ENCODE measurements around the gene SURF4. TPM values are rescaled to one million over a fixed set of nuclear protein-coding genes. Genes with fewer than 3 reads are reported as not detected.
"Not testable (repeated sequence)": the region's sequence is repeated elsewhere in the genome, so short reads cannot be mapped to it uniquely, and the experiment has no call there.

SURF4 gene
- total RNA-seq, 1 donor from 2014 or later, result 57.0 TPM

DNA sequence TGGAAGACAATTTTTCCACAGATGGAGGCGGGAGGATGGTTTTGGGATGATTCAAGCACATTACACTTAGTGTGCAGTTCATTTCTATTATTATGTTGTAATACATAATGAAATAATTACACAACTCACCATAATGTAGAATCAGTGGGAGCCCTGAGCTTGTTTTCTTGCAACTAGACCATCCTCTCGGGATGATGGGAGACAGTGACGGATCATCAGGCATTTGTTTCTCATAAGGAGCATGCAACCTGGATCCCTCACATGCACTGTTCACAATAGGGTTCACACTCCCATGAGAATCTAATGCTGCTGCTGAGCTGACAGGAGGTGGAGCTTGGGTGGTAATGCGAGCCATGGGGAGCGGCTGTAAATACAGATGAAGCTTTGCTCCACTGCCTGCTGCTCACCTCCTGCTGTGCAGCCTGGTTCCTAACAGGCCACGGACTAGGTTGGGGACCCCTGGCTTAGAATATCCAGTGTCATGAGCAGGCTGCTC, 1.9 kb upstream of the SURF4 start:
- TF ChIP-seq, protein P1, sequence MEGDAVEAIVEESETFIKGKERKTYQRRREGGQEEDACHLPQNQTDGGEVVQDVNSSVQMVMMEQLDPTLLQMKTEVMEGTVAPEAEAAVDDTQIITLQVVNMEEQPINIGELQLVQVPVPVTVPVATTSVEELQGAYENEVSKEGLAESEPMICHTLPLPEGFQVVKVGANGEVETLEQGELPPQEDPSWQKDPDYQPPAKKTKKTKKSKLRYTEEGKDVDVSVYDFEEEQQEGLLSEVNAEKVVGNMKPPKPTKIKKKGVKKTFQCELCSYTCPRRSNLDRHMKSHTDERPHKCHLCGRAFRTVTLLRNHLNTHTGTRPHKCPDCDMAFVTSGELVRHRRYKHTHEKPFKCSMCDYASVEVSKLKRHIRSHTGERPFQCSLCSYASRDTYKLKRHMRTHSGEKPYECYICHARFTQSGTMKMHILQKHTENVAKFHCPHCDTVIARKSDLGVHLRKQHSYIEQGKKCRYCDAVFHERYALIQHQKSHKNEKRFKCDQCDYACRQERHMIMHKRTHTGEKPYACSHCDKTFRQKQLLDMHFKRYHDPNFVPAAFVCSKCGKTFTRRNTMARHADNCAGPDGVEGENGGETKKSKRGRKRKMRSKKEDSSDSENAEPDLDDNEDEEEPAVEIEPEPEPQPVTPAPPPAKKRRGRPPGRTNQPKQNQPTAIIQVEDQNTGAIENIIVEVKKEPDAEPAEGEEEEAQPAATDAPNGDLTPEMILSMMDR (IDR thresholded peaks at IDR 0.05), result no peak
- peaks cover 7% of the 10 kb centered on the region for H3K36me3 Mint-ChIP-seq (ENCODE audit: low read depth)
- H3K9me3 Mint-ChIP-seq, result no peaks in the 10 kb centered on the region
- ATAC-seq (ENCODE audit: low read depth) (no peak), DNase-seq (no peak)
- H3K27me3 Mint-ChIP-seq, result no peaks in the 10 kb centered on the region
- H3K4me1 Mint-ChIP-seq, result peaks cover 21% of the 10 kb centered on the region
- no peak overlapping the region for H3K4me3 Mint-ChIP-seq
- intact Hi-C loops (cut with micrococcal nuclease), result loop anchor here (10.0 kb wide), 2 partner anchors 647 to 757 kb away; partner anchors contain the start of genes BRD3OS and WDR5
- CTCF ChIA-PET, result interaction anchor here (1.2 kb wide), 1 partner anchor 191 kb away, joined by 4 read pairs; no protein-coding TSS in a partner anchor
- no peak overlapping the region for H3K27ac Mint-ChIP-seq
- POLR2A ChIA-PET, result interaction anchor here (0.7 to 2.0 kb wide), 4 partner anchors 22 to 896 kb away, joined by 3 to 10 read pairs (median 6); partner anchors contain the start of genes SURF1 and SURF2

DNA sequence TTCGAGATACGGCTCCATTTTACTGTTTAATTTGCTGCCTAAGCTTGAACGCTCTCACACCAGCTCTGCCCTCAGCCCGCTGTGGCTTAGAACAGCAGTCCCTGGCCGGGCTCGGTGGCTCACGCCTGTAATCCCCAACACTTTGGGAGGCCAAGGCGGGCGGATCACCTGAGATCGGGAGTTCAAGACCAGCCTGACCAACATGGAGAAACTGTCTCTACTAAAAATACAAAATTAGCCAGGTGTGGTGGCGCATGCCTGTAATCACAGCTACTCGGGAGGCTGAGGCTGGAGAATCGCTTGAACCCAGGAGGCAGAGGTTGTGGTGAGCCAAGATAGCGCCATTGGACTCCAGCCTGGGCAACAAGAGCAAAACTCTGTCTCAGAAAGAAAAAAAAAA, 1.4 kb upstream of the SURF4 start:
- H3K9me3 Mint-ChIP-seq, result not testable (repeated sequence)
- CTCF ChIA-PET, result interaction anchor here (1.2 kb wide), 1 partner anchor 191 kb away, joined by 4 read pairs; no protein-coding TSS in a partner anchor

DNA sequence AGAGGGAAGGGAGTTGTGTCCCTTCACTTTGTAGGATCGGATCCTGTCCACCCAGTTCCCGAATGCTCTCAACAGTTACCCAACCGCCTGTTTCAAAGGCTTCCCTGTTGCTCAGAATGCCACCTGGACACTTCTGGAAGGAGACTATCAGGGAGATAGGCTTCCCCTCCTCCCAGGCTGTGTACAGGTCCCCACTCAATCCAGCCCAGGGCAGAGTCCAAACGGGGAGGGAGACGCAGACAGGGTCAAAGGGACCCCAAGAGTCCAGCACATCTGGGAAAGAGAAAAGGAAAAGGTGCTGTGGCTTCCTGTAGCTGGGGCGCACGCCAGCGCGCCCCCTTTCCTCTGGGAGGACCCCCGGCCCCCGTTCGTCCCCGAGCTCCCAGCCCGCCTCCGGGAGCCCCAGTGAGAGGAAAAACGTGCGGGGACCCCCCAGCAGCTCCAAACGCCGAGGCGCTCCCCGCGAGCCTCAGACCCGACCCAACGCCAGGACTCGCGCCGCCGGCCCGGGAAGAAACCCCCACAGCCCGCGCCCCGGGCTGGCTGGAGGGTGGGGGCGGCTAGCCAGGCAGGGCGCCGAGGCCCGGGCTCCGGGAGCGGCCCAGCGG, 640 bp downstream of the SURF4 start:
- no peak for DNase-seq
- Mint-ChIP-seq H3K27me3 (no peaks in the 10 kb centered on the region), H3K4me1 (peaks cover 47% of the 10 kb centered on the region), H3K4me3 (peak overlapping the region; percentile 91), H3K36me3 (ENCODE audit: low read depth) (peaks cover 22% of the 10 kb centered on the region), H3K9me3 (no peaks in the 10 kb centered on the region), H3K27ac (peak overlapping the region; percentile 74)
- ATAC-seq (ENCODE audit: low read depth), result no peak
- intact Hi-C loops (cut with micrococcal nuclease), result loop anchor here (10.0 kb wide), 2 partner anchors 650 to 760 kb away; partner anchors contain the start of genes BRD3OS and WDR5
- POLR2A ChIA-PET, result interaction anchor here (1.4 to 3.7 kb wide), 4 partner anchors 19 to 104 kb away, joined by 4 to 26 read pairs (median 11); partner anchors contain the start of genes MED22, REXO4, RPL7A and SLC2A6
- TF ChIP-seq, protein P1 (IDR thresholded peaks at IDR 0.05), result no peak
- CTCF ChIA-PET, result no interaction called here

More for the DNA sequence above, 1.4 kb upstream of the SURF4 start:
- H3K36me3 Mint-ChIP-seq (ENCODE audit: low read depth), result peaks cover 11% of the 10 kb centered on the region
- intact Hi-C loops (cut with micrococcal nuclease), result loop anchor here (10.0 kb wide), 2 partner anchors 648 to 758 kb away; partner anchors contain the start of genes BRD3OS and WDR5
- peak overlapping the region; percentile 66 for H3K4me3 Mint-ChIP-seq
- ATAC-seq (ENCODE audit: low read depth); DNase-seq; H3K27ac Mint-ChIP-seq; H3K27me3 Mint-ChIP-seq: not testable (repeated sequence)
- POLR2A ChIA-PET, result interaction anchor here (0.7 to 2.0 kb wide), 10 partner anchors 8 to 897 kb away, joined by 3 to 10 read pairs (median 5); partner anchors contain the start of genes GTF3C5, SLC2A6, SURF1 and SURF2
- peaks cover 26% of the 10 kb centered on the region for H3K4me1 Mint-ChIP-seq

DNA sequence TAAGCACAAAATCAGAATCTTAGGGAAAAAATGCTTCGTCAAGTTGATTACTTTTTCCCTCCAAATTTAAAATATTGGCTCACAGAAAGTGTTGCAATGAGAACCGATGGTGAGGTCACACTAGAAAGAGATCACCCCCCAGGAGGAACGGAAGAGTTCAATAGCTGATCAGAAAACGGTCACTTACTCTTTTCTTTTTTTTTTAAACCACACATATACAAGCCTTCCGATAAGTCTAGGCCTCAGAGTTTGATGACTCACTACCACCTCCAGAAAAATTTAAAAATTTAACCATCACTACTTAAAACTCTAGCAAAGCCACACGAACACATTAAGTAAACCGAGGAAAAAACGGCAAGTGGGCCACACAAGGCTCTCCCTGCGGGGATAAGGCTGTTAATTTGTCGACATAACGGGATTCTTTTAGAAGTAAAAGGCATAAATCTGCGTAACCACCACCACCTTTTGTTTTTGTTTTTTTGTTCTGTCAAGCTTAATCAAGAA, 1.2 kb downstream of the SURF4 start:
- ChIA-PET CTCF (no interaction called here), POLR2A (interaction anchor here (0.7 to 3.7 kb wide), 5 partner anchors 9 to 104 kb away, joined by 4 to 26 read pairs (median 6); partner anchors contain the start of genes MED22, REXO4, RPL7A and SLC2A6)
- DNase-seq (no peak), ATAC-seq (ENCODE audit: low read depth) (no peak)
- H3K27ac Mint-ChIP-seq, result peak overlapping the region; percentile 74
- H3K36me3 Mint-ChIP-seq (ENCODE audit: low read depth), result peaks cover 28% of the 10 kb centered on the region
- H3K9me3 Mint-ChIP-seq, result no peaks in the 10 kb centered on the region
- no peaks in the 10 kb centered on the region for H3K27me3 Mint-ChIP-seq
- peak overlapping the region; percentile 91 for H3K4me3 Mint-ChIP-seq
- intact Hi-C loops (cut with micrococcal nuclease), result loop anchor here (10.0 kb wide), 2 partner anchors 650 to 760 kb away; partner anchors contain the start of genes BRD3OS and WDR5
- peaks cover 52% of the 10 kb centered on the region for H3K4me1 Mint-ChIP-seq
- TF ChIP-seq, protein P1 (IDR thresholded peaks at IDR 0.05), result no peak

DNA sequence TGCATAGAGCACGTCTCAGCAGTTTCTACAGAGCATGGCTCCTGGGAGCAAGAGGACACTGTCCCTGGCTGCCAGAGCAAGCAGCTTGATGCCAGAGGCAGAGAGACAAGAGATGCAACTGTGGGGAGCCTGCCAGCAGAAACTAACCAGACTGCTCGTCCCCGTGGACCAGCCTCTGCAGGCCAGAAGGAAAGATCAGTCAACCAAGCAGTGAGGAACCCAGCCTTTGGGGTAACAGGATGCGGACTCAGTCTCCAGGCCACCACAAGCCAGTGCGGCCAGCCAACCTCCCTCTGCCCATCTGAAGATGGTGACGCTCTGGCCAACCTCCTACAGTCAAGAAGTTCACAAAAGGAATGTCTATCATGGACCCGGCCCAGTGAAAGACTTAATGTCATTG, 3.7 kb downstream of the SURF4 start:
- TF ChIP-seq, protein P1 (IDR thresholded peaks at IDR 0.05), result no peak
- DNase-seq, result no peak
- no peaks in the 10 kb centered on the region for H3K9me3 Mint-ChIP-seq
- H3K27me3 Mint-ChIP-seq, result no peaks in the 10 kb centered on the region
- peaks cover 41% of the 10 kb centered on the region for H3K36me3 Mint-ChIP-seq (ENCODE audit: low read depth)
- H3K4me3 Mint-ChIP-seq, result no peak overlapping the region
- ATAC-seq (ENCODE audit: low read depth), result no peak
- intact Hi-C loops (cut with micrococcal nuclease), result loop anchor here (10.0 kb wide), 2 partner anchors 653 to 763 kb away; partner anchors contain the start of genes BRD3OS and WDR5
- peaks cover 67% of the 10 kb centered on the region for H3K4me1 Mint-ChIP-seq
- ChIA-PET POLR2A (interaction anchor here (0.6 to 3.7 kb wide), 2 partner anchors 16 to 87 kb away, joined by 3 to 26 read pairs; partner anchors contain the start of genes CACFD1, SURF1 and SURF2), CTCF (interaction anchor here (1.4 kb wide), 1 partner anchor 185 kb away, joined by 4 read pairs; no protein-coding TSS in a partner anchor)
- H3K27ac Mint-ChIP-seq, result no peak overlapping the region

Data from activated B cell treated with CpG ODN at 0.5 μM for 24 hours (primary cell).